ENCODE measurements around the gene CERS1.

GRCh38 chr19:18830488-18830887 lies 65.5 kb downstream of the CERS1 start:
- TF ChIP-seq CTCF (conservative IDR thresholded peaks at IDR 0.05; ENCODE audit: low read length) (no peak), EZH2phosphoT487 (IDR thresholded peaks at IDR 0.05; ENCODE audit: borderline replicate concordance) (no peak)
